Measurements from ENCODE around the gene KIRREL1.

KIRREL1 gene

DNA sequence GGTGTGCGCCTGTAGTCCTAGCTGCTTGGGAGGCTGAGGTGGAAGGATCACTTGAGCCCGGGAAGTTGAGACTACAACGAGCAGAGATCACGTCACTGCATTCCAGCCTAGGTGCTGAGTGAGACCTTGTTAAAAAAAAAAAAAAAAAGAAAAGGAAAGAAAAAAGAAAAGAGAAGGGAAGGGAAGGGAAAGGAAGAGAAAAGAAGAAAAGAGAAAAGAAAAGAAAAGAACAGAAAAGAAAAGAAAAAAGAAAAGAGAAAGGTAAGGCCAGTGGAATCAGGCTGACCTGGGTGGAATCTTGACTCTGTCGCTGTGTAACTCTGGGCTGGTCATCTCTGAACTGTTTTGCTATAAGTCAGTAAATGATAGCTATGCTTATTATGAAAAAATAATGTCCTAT lies 33.7 kb upstream of the KIRREL1 start:
- no peaks in the 10 kb centered on the region for H3K27me3 ChIP-seq (ENCODE audit: control insufficient read depth, insufficient read depth, low read length)
- H3K4me3 ChIP-seq (ENCODE audit: low read length), result no peak overlapping the region
- peaks cover 1% of the 10 kb centered on the region; the same call in 1 of the 2 replicates for H3K4me1 ChIP-seq (ENCODE audit: control insufficient read depth, insufficient read depth, low read length)
- DNase-seq (ENCODE audit: low read depth, low spot score), result no peak
- WGBS (ENCODE audit: insufficient coverage, insufficient read length), result no CpG with 5 or more reads among the region's 5 CpGs
- no peaks in the 10 kb centered on the region for H3K36me3 ChIP-seq (ENCODE audit: control insufficient read depth, insufficient read depth, low read length)
- no peak overlapping the region for H3K27ac ChIP-seq (ENCODE audit: low read length)
- H3K9me3 ChIP-seq (ENCODE audit: control insufficient read depth, insufficient read depth, low read length), result no peaks in the 10 kb centered on the region

DNA sequence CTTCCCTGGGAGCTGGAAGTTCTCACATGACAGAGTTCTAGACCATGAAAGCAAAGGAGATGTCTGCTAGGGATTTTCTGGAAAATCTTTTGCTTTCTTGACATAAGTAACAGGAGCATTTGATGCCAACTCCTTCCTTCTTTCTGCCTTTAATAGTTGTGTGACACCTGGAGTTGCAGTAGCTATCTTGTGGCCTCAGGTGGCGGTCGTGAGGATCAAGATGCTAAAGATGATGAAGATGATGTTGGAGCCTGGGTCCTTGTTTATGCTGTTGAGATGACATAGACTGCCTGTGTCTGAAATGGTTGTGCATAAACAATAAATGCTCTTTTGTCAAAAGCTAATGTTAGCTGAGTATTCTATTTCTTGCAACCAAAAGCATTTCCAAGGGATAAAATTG lies 32.7 kb upstream of the KIRREL1 start:
- H3K27ac ChIP-seq (ENCODE audit: low read length), result no peak overlapping the region
- no peaks in the 10 kb centered on the region for H3K36me3 ChIP-seq (ENCODE audit: control insufficient read depth, insufficient read depth, low read length)
- no peaks in the 10 kb centered on the region for H3K9me3 ChIP-seq (ENCODE audit: control insufficient read depth, insufficient read depth, low read length)
- H3K4me1 ChIP-seq (ENCODE audit: control insufficient read depth, insufficient read depth, low read length), result peaks cover 1% of the 10 kb centered on the region; the same call in 1 of the 2 replicates
- no peak overlapping the region for H3K4me3 ChIP-seq (ENCODE audit: low read length)
- DNase-seq (ENCODE audit: low read depth, low spot score), result no peak
- no CpG with 5 or more reads among the region's 2 CpGs for WGBS (ENCODE audit: insufficient coverage, insufficient read length)
- H3K27me3 ChIP-seq (ENCODE audit: control insufficient read depth, insufficient read depth, low read length), result no peaks in the 10 kb centered on the region

DNA sequence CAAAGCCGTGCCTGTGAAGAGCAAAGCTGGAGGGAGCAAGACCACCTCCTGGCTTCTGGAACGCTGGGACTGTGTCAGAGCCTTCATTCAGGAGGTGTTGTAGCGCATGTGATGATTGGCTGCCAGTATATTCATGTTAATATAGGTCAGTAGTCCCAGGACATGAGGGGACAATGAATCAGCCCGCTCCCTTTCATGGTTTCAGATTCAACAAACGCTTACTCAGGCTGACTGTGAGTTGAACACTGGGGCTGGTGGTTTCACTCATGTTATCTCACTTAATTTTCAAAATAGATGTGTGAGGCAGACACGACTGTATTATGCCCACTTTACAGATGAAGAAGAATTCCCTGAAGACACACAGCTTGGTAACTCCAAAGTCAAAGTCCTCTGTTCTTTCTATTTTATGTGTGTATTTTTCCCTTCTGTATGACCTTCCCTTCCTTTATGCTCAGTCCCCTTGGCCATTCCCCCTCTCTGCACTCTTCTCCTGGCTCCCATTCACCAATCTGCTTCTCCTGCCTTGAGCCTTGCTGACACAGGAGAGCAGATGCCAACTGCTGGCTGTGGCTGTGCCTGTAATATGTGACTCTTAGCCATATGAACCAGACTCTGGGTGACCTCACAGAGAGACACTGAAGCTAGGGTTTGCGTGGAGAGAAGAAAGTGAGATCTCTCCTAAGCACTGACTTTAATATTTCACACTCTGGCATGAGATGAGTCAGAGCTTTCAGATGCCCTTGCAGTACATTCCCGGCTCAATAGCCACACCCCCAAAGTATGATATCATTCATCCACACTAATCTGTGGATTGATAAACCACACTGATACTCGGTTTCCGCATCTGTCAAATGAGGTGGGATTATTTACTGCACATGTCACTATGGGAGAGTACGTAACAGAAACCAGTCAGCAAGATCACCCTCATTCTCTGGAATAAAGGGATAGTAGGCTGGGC lies 31.4 kb upstream of the KIRREL1 start:
- H3K27ac ChIP-seq (ENCODE audit: low read length), result no peak overlapping the region
- peaks cover 1% of the 10 kb centered on the region; the same call in 1 of the 2 replicates for H3K4me1 ChIP-seq (ENCODE audit: control insufficient read depth, insufficient read depth, low read length)
- H3K36me3 ChIP-seq (ENCODE audit: control insufficient read depth, insufficient read depth, low read length), result no peaks in the 10 kb centered on the region
- WGBS (ENCODE audit: insufficient coverage, insufficient read length), result no CpG with 5 or more reads among the region's 11 CpGs
- H3K27me3 ChIP-seq (ENCODE audit: control insufficient read depth, insufficient read depth, low read length), result no peaks in the 10 kb centered on the region
- no peak overlapping the region for H3K4me3 ChIP-seq (ENCODE audit: low read length)
- DNase-seq (ENCODE audit: low read depth, low spot score), result no peak
- H3K9me3 ChIP-seq (ENCODE audit: control insufficient read depth, insufficient read depth, low read length), result no peaks in the 10 kb centered on the region

DNA sequence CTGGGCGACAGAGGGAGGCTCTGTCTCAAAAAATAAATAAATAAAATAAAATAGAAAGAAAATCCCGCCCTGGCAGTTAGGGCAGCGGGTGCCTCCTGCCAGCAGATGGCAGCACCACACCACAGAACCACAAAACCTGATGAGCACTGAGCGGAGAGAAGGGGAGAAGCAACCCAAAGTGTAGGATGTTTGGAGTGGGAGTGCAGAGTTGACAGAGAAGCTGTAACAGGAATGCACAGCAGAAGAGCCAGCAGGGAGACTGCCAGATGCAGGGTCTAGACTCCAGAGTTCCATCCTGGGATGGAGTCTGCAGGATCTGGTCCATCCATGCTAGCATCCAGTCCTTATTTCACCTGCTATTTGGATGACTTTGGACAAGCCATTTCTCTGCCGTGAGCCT lies 29.7 kb upstream of the KIRREL1 start:
- DNase-seq (ENCODE audit: low read depth, low spot score), result no peak

DNA sequence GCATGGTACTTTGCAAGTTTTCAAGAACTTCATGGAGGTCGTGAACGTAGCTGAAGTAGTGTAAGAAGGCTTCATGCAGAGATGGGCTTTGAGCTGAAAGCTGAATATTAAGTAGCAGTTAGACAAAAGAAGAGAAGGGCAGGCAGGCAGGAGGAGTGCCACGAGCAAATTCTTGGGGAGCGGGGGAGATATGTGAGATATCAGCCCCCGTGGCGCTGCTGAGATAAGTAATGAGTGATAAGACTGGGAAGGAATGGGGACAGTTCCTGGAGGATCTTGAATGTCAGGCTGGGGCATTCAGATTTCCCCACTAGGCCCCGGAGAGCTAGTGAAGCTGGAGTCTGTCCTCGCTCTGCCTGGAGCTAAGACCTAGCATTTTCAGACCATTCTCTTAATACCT lies 27.9 kb upstream of the KIRREL1 start:
- H3K27me3 ChIP-seq (ENCODE audit: control insufficient read depth, insufficient read depth, low read length), result no peaks in the 10 kb centered on the region
- WGBS (ENCODE audit: insufficient coverage, insufficient read length), result no CpG with 5 or more reads among the region's 8 CpGs

More for the DNA sequence above, 29.7 kb upstream of the KIRREL1 start:
- Histone ChIP-seq H3K4me3 (ENCODE audit: low read length) (no peak overlapping the region), H3K9me3 (ENCODE audit: control insufficient read depth, insufficient read depth, low read length) (no peaks in the 10 kb centered on the region), H3K4me1 (ENCODE audit: control insufficient read depth, insufficient read depth, low read length) (peaks cover 1% of the 10 kb centered on the region; the same call in 1 of the 2 replicates), H3K36me3 (ENCODE audit: control insufficient read depth, insufficient read depth, low read length) (no peaks in the 10 kb centered on the region), H3K27me3 (ENCODE audit: control insufficient read depth, insufficient read depth, low read length) (no peaks in the 10 kb centered on the region), H3K27ac (ENCODE audit: low read length) (no peak overlapping the region)
- WGBS (ENCODE audit: insufficient coverage, insufficient read length), result no CpG with 5 or more reads among the region's 5 CpGs

DNA sequence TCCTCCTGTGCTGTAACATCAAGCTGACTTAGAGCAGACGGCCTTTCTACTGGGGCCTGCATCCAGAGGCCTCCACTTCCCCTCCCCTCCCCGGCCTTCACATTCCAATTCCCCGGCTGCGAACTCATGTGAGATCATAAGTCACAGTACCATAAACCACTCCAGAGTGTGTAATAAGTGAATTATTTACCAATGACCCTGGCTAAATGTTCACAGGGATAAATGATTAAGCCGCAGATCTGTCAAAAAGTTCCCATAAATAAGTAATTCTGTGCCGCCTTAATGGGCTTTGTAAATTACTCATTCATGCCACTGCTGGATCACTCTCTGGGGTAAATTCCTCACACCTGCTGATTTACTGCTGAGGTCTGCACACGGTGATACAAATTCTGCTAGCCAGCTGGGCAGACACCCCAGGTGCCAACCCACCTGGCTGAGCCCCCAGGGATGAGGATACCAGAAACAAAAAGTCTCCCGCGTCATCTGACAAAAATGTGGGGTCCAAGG lies 27.4 kb upstream of the KIRREL1 start:
- H3K4me1 ChIP-seq (ENCODE audit: control insufficient read depth, insufficient read depth, low read length), result peaks cover 1% of the 10 kb centered on the region; the same call in 1 of the 2 replicates
- no CpG with 5 or more reads among the region's 9 CpGs for WGBS (ENCODE audit: insufficient coverage, insufficient read length)

More for the DNA sequence above, 27.9 kb upstream of the KIRREL1 start:
- Histone ChIP-seq H3K36me3 (ENCODE audit: control insufficient read depth, insufficient read depth, low read length) (no peaks in the 10 kb centered on the region), H3K27ac (ENCODE audit: low read length) (no peak overlapping the region), H3K4me3 (ENCODE audit: low read length) (no peak overlapping the region), H3K9me3 (ENCODE audit: control insufficient read depth, insufficient read depth, low read length) (no peaks in the 10 kb centered on the region), H3K4me1 (ENCODE audit: control insufficient read depth, insufficient read depth, low read length) (peaks cover 1% of the 10 kb centered on the region; the same call in 1 of the 2 replicates)
- no peak for DNase-seq (ENCODE audit: low read depth, low spot score)

DNA sequence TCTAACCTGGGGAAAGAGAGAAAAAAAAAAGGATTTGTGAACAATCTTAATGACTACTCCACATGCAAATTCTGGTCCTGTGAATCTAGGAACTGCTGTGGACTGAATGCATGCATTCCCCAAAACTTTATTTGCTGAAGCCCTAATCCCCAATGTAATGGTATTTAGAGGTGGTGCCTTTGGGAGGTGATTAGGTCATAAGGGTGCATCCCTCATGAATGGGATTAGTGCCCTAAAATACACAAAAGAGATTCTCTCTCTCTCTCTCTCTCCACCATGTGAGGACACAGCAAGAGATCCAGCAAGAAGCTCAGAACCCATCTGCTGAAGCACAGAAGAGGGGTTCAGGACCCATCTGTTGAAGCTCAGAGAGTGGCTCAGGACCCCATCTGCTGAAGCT lies 26.2 kb upstream of the KIRREL1 start:
- Histone ChIP-seq H3K9me3 (ENCODE audit: control insufficient read depth, insufficient read depth, low read length) (no peaks in the 10 kb centered on the region; the same call in 1 of the 2 replicates), H3K36me3 (ENCODE audit: control insufficient read depth, insufficient read depth, low read length) (no peaks in the 10 kb centered on the region)

More for the DNA sequence above, 27.4 kb upstream of the KIRREL1 start:
- H3K9me3 ChIP-seq (ENCODE audit: control insufficient read depth, insufficient read depth, low read length), result no peaks in the 10 kb centered on the region
- H3K27me3 ChIP-seq (ENCODE audit: control insufficient read depth, insufficient read depth, low read length), result no peaks in the 10 kb centered on the region
- H3K36me3 ChIP-seq (ENCODE audit: control insufficient read depth, insufficient read depth, low read length), result no peaks in the 10 kb centered on the region
- H3K4me3 ChIP-seq (ENCODE audit: low read length), result no peak overlapping the region
- no peak for DNase-seq (ENCODE audit: low read depth, low spot score)
- H3K27ac ChIP-seq (ENCODE audit: low read length), result no peak overlapping the region

GRCh38 chr1:157968508-157968907 lies 24.9 kb upstream of the KIRREL1 start:
- WGBS (ENCODE audit: insufficient coverage, insufficient read length), result no CpG with 5 or more reads among the region's 7 CpGs
- no peak overlapping the region for H3K4me3 ChIP-seq (ENCODE audit: low read length)
- DNase-seq (ENCODE audit: low read depth, low spot score), result no peak
- H3K27me3 ChIP-seq (ENCODE audit: control insufficient read depth, insufficient read depth, low read length), result no peaks in the 10 kb centered on the region
- H3K36me3 ChIP-seq (ENCODE audit: control insufficient read depth, insufficient read depth, low read length), result no peaks in the 10 kb centered on the region
- H3K9me3 ChIP-seq (ENCODE audit: control insufficient read depth, insufficient read depth, low read length), result no peaks in the 10 kb centered on the region; the same call in 1 of the 2 replicates
- peaks cover 1% of the 10 kb centered on the region; the same call in 1 of the 2 replicates for H3K4me1 ChIP-seq (ENCODE audit: control insufficient read depth, insufficient read depth, low read length)
- no peak overlapping the region for H3K27ac ChIP-seq (ENCODE audit: low read length)

More for the DNA sequence above, 26.2 kb upstream of the KIRREL1 start:
- no peak overlapping the region for H3K27ac ChIP-seq (ENCODE audit: low read length)
- peaks cover 1% of the 10 kb centered on the region; the same call in 1 of the 2 replicates for H3K4me1 ChIP-seq (ENCODE audit: control insufficient read depth, insufficient read depth, low read length)
- no peaks in the 10 kb centered on the region for H3K27me3 ChIP-seq (ENCODE audit: control insufficient read depth, insufficient read depth, low read length)
- DNase-seq (ENCODE audit: low read depth, low spot score), result no peak
- no peak overlapping the region for H3K4me3 ChIP-seq (ENCODE audit: low read length)

- no CpG with 5 or more reads among the region's 2 CpGs for WGBS (ENCODE audit: insufficient coverage, insufficient read length)
- H3K27ac ChIP-seq (ENCODE audit: low read length), result no peak overlapping the region
- no peaks in the 10 kb centered on the region for H3K27me3 ChIP-seq (ENCODE audit: control insufficient read depth, insufficient read depth, low read length)
- H3K4me1 ChIP-seq (ENCODE audit: control insufficient read depth, insufficient read depth, low read length), result no peaks in the 10 kb centered on the region
- H3K36me3 ChIP-seq (ENCODE audit: control insufficient read depth, insufficient read depth, low read length), result no peaks in the 10 kb centered on the region
- H3K4me3 ChIP-seq (ENCODE audit: low read length), result no peak overlapping the region
- no peaks in the 10 kb centered on the region; the same call in 1 of the 2 replicates for H3K9me3 ChIP-seq (ENCODE audit: control insufficient read depth, insufficient read depth, low read length)
- DNase-seq (ENCODE audit: low read depth, low spot score), result no peak
Observed at GRCh38 chr1:157968946-157969345, 24.5 kb upstream of the KIRREL1 start.

DNA sequence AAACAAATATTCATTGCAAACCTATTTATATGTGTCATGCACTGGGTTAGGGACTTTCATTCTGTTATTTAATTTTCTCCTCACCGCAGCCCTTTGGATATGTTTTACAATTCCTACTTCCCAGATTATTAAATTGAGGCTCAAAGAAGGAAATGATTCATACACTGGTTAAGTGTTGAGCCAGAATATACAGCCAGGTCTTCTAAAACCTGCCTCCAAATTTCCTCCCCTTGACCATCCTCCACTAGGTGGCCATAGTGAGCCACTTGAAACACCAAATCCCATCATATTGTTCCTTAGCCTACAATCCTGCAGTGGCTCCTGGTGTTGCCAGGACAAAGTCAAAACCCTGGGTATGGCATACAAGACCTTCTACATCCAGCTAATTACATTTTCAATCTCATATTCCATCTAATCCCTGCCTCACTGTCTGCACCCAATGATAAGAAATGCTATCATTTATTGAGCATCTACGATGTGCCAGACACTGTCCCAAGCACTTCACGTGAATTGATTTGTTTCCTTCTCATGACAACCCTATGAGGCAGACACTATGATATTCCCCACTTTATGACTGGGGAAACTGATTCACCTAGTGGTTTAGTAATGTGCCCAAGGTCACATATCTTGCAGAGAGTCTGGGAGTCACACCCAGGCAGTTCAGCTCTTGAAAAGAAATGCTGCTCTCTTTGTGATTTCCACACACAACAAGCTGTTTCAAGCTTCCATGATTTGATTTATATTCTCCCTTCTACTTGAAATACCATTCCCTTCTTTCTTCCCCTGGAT lies 23.6 kb upstream of the KIRREL1 start:
- H3K4me1 ChIP-seq (ENCODE audit: control insufficient read depth, insufficient read depth, low read length), result no peaks in the 10 kb centered on the region
- no peaks in the 10 kb centered on the region; the same call in 1 of the 2 replicates for H3K9me3 ChIP-seq (ENCODE audit: control insufficient read depth, insufficient read depth, low read length)
- no peaks in the 10 kb centered on the region for H3K36me3 ChIP-seq (ENCODE audit: control insufficient read depth, insufficient read depth, low read length)
- no CpG with 5 or more reads among the region's 3 CpGs for WGBS (ENCODE audit: insufficient coverage, insufficient read length)
- DNase-seq (ENCODE audit: low read depth, low spot score), result no peak
- H3K4me3 ChIP-seq (ENCODE audit: low read length), result no peak overlapping the region
- H3K27me3 ChIP-seq (ENCODE audit: control insufficient read depth, insufficient read depth, low read length), result no peaks in the 10 kb centered on the region
- H3K27ac ChIP-seq (ENCODE audit: low read length), result no peak overlapping the region
